Measurements from ENCODE around the gene NUDT9. TPM values are rescaled to one million over a fixed set of nuclear protein-coding genes. Genes with fewer than 3 reads are reported as not detected.

The NUDT9 gene
- total RNA-seq, 1 donor from 2014 or later: 30.2 TPM

DNA sequence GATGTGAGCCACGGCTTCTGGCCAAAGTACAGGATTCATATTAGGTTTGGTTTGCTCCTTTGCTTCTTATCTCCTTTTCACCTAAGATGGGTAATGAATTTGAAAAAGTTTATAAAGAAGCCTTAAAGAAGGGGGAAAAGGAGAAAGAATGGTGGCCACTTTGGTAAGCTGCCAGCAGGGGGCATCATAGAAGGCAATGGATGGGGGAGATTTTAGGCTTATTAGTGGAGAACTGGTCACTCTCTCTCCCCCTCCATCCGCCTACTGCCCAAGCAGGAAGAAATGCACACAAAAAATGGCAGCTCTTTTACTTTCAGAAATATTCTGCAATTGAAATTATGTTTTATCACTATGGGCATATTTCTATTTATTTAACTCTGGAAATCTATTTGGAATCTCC, 74.8 kb downstream of the NUDT9 start:
- DNase-seq (ENCODE audit: missing footprints): no peak
- intact Hi-C loops (cut with DNase I): no loop called here
- ATAC-seq: no peak

DNA sequence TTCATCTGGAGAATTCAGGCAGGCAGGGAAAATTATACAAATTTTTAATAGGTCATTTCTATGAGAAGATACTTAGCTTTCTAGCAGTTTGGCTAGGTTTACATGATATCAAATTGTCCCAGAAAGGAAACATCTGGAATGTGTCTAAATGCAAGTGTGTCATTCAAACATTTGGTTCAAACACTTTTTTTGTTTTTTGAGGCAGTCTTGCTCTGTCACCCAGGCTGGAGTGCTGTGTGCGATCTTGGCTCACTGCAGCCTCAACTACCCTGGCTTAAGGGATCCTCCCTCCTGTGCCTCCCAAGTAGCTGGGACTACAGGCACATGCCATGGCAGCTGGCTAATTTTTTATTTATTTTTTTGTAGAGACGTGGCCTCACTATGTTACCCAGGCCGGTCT, 75.2 kb downstream of the NUDT9 start:
- DNase-seq (ENCODE audit: missing footprints) (peak; percentile 60), ATAC-seq (peak; percentile 36)

DNA sequence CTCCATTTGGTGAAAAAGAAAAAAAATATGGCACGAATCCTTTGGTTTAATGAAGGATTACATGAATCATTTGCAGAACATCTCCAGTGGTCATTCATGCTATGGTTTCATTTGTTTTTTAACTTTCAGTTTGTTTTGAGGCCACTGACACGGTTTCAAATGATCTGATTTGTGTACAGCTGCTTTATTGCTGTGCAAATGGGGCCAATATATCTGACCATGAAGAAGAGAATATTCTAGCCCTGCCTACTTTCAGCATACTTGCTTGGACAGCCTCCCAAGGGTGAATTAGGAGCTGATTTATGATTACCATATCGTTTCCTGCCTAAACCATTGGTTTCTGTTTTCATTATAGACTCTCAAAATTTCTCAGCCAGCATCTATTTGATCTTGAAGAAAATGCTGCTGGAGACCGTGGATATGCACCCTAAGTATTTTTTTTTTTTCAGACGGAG, 76.1 kb downstream of the NUDT9 start:
- DNase-seq (ENCODE audit: missing footprints) (no peak), ATAC-seq (no peak)
- intact Hi-C loops (cut with DNase I): no loop called here

More for the DNA sequence above, 75.2 kb downstream of the NUDT9 start:
- intact Hi-C loops (cut with DNase I): no loop called here

DNA sequence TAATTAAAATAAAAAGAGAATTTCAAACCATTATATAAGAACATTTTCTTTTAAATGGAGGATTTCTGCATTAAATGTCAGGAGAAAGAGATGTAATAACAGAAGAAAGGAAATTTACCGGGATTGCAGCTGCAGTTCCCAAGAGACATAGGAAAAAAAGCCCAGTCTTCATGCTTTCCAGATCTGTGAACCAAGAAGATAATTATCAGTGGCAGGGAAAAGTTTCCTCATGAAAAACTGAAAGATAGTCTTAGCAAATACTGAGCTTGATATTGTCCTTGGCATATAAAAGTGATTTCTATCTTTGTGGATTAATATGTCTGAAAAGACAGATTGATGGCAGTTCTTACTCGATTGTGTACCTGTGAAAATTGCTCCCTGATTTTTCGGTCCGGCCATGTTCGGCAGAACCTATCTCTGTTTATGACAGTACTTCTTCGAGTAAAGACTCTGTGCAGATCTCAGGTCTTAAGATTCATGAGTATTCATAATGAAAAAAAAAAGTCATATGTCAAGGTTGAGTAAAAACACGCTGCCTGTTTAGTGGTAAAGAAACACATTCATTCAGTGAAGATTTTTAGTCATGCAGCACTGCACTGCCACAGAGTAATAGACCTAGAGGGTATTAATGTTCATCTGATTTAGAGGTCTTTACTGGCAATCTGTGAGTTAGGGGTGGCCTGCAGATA, 77.2 kb downstream of the NUDT9 start:
- DNase-seq (ENCODE audit: missing footprints) (no peak), ATAC-seq (no peak)
- intact Hi-C loops (cut with DNase I): no loop called here

DNA sequence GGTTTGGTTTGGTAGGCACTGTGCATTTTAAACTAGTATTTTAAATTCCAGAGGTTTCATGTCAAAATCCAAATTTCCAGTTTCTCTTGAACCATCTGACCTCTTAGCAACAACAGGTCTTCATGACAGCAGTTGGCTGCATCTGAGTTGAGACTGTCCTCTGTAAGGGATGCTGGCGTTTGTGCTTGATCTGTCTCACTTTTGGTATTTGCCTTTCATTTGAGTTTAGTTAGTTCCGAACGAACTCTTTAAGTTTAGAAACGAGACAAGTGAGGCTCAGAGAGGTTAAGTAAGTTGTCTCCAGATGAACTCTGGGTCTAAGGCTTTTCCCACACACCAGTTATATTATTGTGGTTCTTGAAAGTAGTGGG, 77.7 kb downstream of the NUDT9 start:
- no peak for ATAC-seq
- DNase-seq (ENCODE audit: missing footprints): no peak
- intact Hi-C loops (cut with DNase I): no loop called here

DNA sequence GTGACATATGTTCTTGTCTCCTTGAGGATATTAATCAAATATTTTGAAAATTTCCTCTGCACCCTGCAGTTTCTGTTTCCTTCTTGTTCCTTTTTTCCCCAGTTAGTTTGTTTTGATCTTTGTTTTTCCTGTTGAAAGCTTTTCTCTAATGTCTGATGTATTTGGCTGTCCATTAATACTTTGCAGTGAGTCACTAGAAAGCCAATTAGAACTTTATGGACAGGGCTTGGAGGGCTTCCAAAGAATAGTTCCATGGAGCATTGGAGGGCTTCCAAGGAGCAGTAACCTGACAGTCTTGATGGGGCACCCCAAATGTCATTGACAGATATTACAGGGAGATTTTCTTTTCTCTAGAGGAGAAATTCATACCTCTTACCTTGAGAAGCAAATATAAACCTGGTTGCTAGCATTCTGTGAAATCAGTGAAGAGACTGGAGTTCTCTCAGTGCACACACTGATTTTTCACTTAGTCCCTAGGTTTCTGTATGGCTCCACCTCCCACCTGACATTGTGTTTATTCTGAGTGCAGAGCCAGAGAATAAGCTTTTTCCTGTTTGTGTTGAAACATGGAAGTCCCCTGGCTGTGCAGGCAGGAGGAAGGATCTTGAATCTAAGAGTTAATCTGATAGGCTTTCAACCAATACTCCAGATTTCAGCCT, 80.3 kb downstream of the NUDT9 start:
- intact Hi-C loops (cut with DNase I): no loop called here
- no peak for DNase-seq (ENCODE audit: missing footprints)
- ATAC-seq: no peak

DNA sequence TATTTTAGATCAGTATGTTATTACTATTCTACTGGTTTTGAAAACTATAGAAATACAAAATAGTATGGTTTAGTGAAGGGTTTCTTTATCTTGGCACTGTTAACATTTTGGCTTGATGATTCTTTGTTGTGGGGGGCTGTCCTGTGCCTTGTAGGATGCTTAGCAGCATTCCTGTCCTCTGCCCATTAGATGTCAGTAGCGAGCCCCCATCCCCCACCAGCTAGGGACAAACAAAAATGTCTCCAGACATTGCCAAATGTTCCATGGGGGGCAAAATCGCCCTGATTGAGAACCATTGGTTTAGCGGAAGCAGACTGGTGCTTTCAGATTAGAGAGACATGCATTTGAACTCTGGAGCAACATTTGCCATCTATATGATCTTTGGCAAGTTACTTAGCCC, 83.5 kb downstream of the NUDT9 start:
- ATAC-seq: no peak
- intact Hi-C loops (cut with DNase I): no loop called here
- no peak for DNase-seq (ENCODE audit: missing footprints)

DNA sequence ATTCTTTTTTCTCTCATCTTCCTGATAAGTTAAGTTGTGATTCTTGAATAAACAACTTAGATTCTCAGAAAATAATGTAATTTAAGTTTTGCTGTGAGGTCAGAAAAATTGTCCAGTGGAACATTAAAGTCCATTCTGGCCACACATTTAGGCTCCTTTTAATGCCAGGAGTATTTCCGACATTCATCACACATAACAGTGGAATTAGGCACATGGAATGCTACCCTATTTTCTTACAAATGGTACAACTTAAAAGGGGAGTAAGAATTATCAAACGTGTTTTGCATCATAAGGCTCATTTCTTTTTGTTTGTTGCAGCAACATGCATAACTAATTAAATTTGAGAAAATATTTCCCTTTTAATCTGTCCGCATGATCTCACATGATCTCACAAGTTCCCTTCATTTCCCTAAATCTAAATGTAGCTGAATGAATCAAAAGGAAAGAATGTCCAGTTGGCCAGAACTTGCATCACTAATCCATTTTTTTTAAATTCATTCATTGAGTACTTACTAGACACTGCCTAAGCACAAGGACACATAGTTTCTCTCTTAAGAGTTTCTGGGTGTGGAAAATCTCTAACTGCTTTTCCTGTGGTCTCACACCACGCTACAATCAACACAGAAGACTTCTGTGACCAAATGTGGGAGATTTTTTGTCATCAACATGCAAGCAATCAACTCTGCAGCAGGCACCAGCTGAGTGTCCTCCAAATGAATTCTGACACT, 84.8 kb downstream of the NUDT9 start:
- DNase-seq (ENCODE audit: missing footprints): no peak
- ATAC-seq: no peak
- intact Hi-C loops (cut with DNase I): no loop called here

Other genes starting within 250 kb of the NUDT9 start
- 12.0 TPM for gene KLHL8, start 202.0 kb upstream of the NUDT9 start, total RNA-seq
- gene HSD17B13, start 99.7 kb upstream of the NUDT9 start, total RNA-seq: 0.22 TPM
- gene HSD17B11, start 31.4 kb upstream of the NUDT9 start, total RNA-seq: 13.6 TPM
- 500 TPM for gene SPARCL1, start 106.8 kb downstream of the NUDT9 start, total RNA-seq
- gene DSPP, start 186.0 kb downstream of the NUDT9 start, total RNA-seq: not detected
- not detected for gene DMP1, start 227.7 kb downstream of the NUDT9 start, total RNA-seq